HG03378 (cell line): ENCODE results near the gene C2CD2.

Experiments
- ATAC-seq: cut with Tn5 transposase; IDR thresholded peaks from one replicate; pipeline ENCODE4 v1.9.1; 2021; ENCODE audit warnings: mild to moderate bottlenecking, moderate library complexity; ENCODE audit not compliant: unreplicated experiment

Gene C2CD2

GRCh38 chr21:41848958-41849580 lies 104.7 kb downstream of the C2CD2 start:
- ATAC-seq = no peak

GRCh38 chr21:41848533-41848932 lies 105.3 kb downstream of the C2CD2 start:
- no peak for ATAC-seq

GRCh38 chr21:41847066-41847804 lies 106.6 kb downstream of the C2CD2 start:
- ATAC-seq = no peak

- ATAC-seq = no peak
Observed at GRCh38 chr21:41846536-41846935, 107.3 kb downstream of the C2CD2 start.

GRCh38 chr21:41846033-41846317 lies 107.8 kb downstream of the C2CD2 start:
- no peak for ATAC-seq

GRCh38 chr21:41845310-41846032 lies 108.3 kb downstream of the C2CD2 start:
- no peak for ATAC-seq

GRCh38 chr21:41843584-41843983 lies 110.2 kb downstream of the C2CD2 start:
- ATAC-seq = no peak

GRCh38 chr21:41840880-41841279 lies 112.9 kb downstream of the C2CD2 start:
- ATAC-seq = no peak

GRCh38 chr21:41839387-41840000 lies 114.3 kb downstream of the C2CD2 start:
- ATAC-seq = no peak

- no peak for ATAC-seq
Observed at GRCh38 chr21:41837756-41838297, 116.0 kb downstream of the C2CD2 start.

GRCh38 chr21:41836166-41837015 lies 117.4 kb downstream of the C2CD2 start:
- ATAC-seq = no peak

- ATAC-seq = no peak
Observed at GRCh38 chr21:41835711-41836154, 118.1 kb downstream of the C2CD2 start.
